ENCODE data around the gene PHLDB2. TPM values are rescaled to one million over a fixed set of nuclear protein-coding genes. Genes with fewer than 3 reads are reported as not detected.

PHLDB2 gene
- total RNA-seq, 4 donors from 2014 or later: 63.6 to 154 (median 107) TPM

DNA sequence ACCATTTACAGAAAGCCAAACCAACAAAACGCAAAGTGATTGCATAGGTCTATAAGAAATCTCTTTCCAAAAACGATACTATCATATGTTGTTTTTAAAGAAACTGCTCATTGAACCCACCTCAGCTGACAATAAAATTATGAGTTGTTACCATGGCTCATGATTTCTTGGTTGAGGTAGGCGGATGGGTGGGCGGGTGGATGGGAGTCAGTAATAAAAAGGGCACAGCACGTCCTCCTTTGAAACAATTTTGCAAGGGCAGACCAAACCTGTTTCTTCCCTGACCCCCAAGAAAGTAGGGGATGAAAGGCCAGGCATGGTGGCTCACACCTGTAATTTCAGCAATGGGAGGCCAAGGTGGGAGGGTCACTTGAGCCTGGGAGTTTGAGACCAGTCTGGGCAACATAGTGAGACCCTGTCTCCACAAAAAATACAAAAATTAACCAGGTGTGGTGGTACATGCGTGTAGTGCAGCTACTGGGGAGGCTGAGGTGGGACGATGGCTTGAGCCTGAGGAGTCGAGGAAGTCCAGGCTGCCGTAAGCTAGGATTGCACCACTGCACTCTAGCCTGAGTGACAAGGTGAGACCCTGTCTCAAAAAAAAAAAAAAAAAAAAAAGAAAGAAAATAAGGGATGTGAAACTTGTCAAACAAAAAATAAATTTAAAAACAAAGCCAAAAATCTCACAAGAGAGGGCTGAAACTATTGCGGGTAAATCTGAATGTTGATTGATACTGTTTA is 121.8 kb downstream of the PHLDB2 start:
- no peak overlapping the region for H3K4me3 ChIP-seq
- H3K27ac ChIP-seq (replicated peaks in 1 of 4): no peak overlapping the region
- intact Hi-C loops (cut with DNase I): no loop called here

GRCh38 chr3:111981457-111981763 is 122.3 kb downstream of the PHLDB2 start:
- H3K36me3 ChIP-seq: peaks cover 0 to 4% (median 1%) of the 10 kb centered on the region in 4 donors
- TF ChIP-seq CTCF (IDR thresholded peaks at IDR 0.05) (no peak), EP300 (IDR thresholded peaks at IDR 0.05) (no peak), POLR2AphosphoS5 (IDR thresholded peaks at IDR 0.05) (no peak), POLR2A (IDR thresholded peaks at IDR 0.05; ENCODE audit: low read depth) (no peak)
- no peaks in the 10 kb centered on the region for H3K9me3 ChIP-seq
- H3K4me3 ChIP-seq: no peak overlapping the region
- H3K27me3 ChIP-seq: no peaks in the 10 kb centered on the region
- no peak for DNase-seq (ENCODE audit: extremely low spot score)
- intact Hi-C loops (cut with DNase I): no loop called here
- peaks cover 16 to 33% (median 24%) of the 10 kb centered on the region in 4 donors for H3K4me1 ChIP-seq
- WGBS: 73% methylated on average over 3 of the region's 3 CpGs
- no peak overlapping the region for H3K27ac ChIP-seq (replicated peaks in 1 of 4)

More for the DNA sequence above, 121.8 kb downstream of the PHLDB2 start:
- 83% methylated on average over 10 of the region's 10 CpGs for WGBS
- no peaks in the 10 kb centered on the region for H3K9me3 ChIP-seq
- peaks cover 0 to 4% (median 0%) of the 10 kb centered on the region in 4 donors for H3K36me3 ChIP-seq
- H3K4me1 ChIP-seq: peaks cover 16 to 33% (median 24%) of the 10 kb centered on the region in 4 donors
- H3K27me3 ChIP-seq: no peaks in the 10 kb centered on the region
- no peak for DNase-seq (ENCODE audit: extremely low spot score)
- TF ChIP-seq POLR2A (IDR thresholded peaks at IDR 0.05; ENCODE audit: low read depth): no peak
- TF ChIP-seq POLR2AphosphoS5 (IDR thresholded peaks at IDR 0.05): no peak
- no peak for TF ChIP-seq EP300 (IDR thresholded peaks at IDR 0.05)
- no peak for TF ChIP-seq CTCF (IDR thresholded peaks at IDR 0.05)

GRCh38 chr3:111984636-111985298 is 125.7 kb downstream of the PHLDB2 start:
- Histone ChIP-seq H3K4me3 (no peak overlapping the region), H3K27me3 (no peaks in the 10 kb centered on the region), H3K27ac (replicated peaks in 1 of 4) (no peak overlapping the region), H3K9me3 (no peaks in the 10 kb centered on the region), H3K4me1 (peaks cover 10 to 31% (median 18%) of the 10 kb centered on the region in 4 donors), H3K36me3 (peaks cover 0 to 27% (median 15%) of the 10 kb centered on the region in 4 donors)
- TF ChIP-seq EP300 (IDR thresholded peaks at IDR 0.05) (no peak), CTCF (IDR thresholded peaks at IDR 0.05) (no peak), POLR2AphosphoS5 (IDR thresholded peaks at IDR 0.05) (no peak), POLR2A (IDR thresholded peaks at IDR 0.05; ENCODE audit: low read depth) (no peak)
- intact Hi-C loops (cut with DNase I): no loop called here
- WGBS: 59% methylated on average over 2 of the region's 2 CpGs
- no peak for DNase-seq (ENCODE audit: extremely low spot score)

- TF ChIP-seq POLR2A (IDR thresholded peaks at IDR 0.05; ENCODE audit: low read depth) (no peak), EP300 (IDR thresholded peaks at IDR 0.05) (no peak), CTCF (IDR thresholded peaks at IDR 0.05) (no peak), POLR2AphosphoS5 (IDR thresholded peaks at IDR 0.05) (no peak)
- intact Hi-C loops (cut with DNase I): no loop called here
- no peak overlapping the region for H3K4me3 ChIP-seq
- H3K36me3 ChIP-seq: peaks cover 0 to 34% (median 19%) of the 10 kb centered on the region in 4 donors
- 83% methylated on average over 3 of the region's 3 CpGs for whole genome bisulfite sequencing
- H3K27ac ChIP-seq (replicated peaks in 1 of 4): no peak overlapping the region
- no peaks in the 10 kb centered on the region for H3K9me3 ChIP-seq
- H3K27me3 ChIP-seq: no peaks in the 10 kb centered on the region
- peaks cover 0 to 11% (median 2%) of the 10 kb centered on the region in 4 donors for H3K4me1 ChIP-seq
- no peak for DNase-seq (ENCODE audit: extremely low spot score)
Measured at GRCh38 chr3:111986800-111987199, 127.7 kb downstream of the PHLDB2 start.

Measured in esophagus muscularis mucosa (tissue), 4 donors.